GM21529 (cell line): ENCODE measurements around the gene SFXN3.

Experiments used
- ATAC-seq: cut with Tn5 transposase; IDR thresholded peaks from one replicate; pipeline ENCODE4 v1.9.1; 2021; ENCODE audit not compliant: unreplicated experiment

The SFXN3 gene

GRCh38 chr10:101071267-101071884 is 40.3 kb downstream of the SFXN3 start:
- no peak for ATAC-seq

- no peak for ATAC-seq
Measured at GRCh38 chr10:101071885-101072433, 40.9 kb downstream of the SFXN3 start.

- ATAC-seq, result no peak
Measured at GRCh38 chr10:101072923-101073322, 41.9 kb downstream of the SFXN3 start.

- no peak for ATAC-seq
Measured at GRCh38 chr10:101073631-101074030, 42.6 kb downstream of the SFXN3 start.

- no peak for ATAC-seq
Measured at GRCh38 chr10:101075775-101076174, 44.7 kb downstream of the SFXN3 start.

- no peak for ATAC-seq
Measured at GRCh38 chr10:101076630-101077029, 45.6 kb downstream of the SFXN3 start.

- ATAC-seq, result no peak
Measured at GRCh38 chr10:101079874-101080273, 48.8 kb downstream of the SFXN3 start.

- ATAC-seq, result no peak
Measured at GRCh38 chr10:101080933-101081931, 50.2 kb downstream of the SFXN3 start.

GRCh38 chr10:101085846-101086245 is 54.8 kb downstream of the SFXN3 start:
- ATAC-seq, result no peak

- ATAC-seq, result no peak
Measured at GRCh38 chr10:101087376-101087775, 56.3 kb downstream of the SFXN3 start.

GRCh38 chr10:101087965-101088364 is 56.9 kb downstream of the SFXN3 start:
- ATAC-seq, result no peak

GRCh38 chr10:101089520-101090299 is 58.7 kb downstream of the SFXN3 start:
- no peak for ATAC-seq

GRCh38 chr10:101090597-101090996 is 59.6 kb downstream of the SFXN3 start:
- ATAC-seq, result no peak
